LNCAP (cell line): ENCODE data around the gene MX2.

ENCODE experiments used
- TF ChIP-seq, protein P1 (sequence below): fragments of 450-650 bp; IDR thresholded peaks from 2 replicates; pipeline ENCODE4 v1.5.1; 2017; ENCODE audit warnings: mild to moderate bottlenecking

MX2 gene

DNA sequence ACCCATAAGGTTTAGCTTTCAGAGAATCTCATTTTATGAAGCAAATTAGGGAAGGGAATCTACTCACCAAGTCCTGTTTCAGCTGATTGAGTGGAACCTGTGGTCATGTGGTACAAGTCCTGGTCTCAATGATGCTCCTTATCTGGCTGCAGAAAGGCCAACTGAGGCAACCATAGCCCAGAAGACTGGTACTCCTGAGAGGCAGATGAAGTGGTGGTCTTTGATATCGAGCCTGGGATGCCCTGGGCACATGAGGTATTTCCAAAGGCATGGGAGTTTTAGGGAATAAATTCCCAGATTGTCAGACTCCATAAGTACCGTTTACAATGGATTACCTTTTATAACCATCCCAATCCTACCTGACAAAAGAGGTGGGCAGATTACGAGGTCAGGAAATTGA lies 67.5 kb downstream of the MX2 start:
- TF ChIP-seq, protein P1, sequence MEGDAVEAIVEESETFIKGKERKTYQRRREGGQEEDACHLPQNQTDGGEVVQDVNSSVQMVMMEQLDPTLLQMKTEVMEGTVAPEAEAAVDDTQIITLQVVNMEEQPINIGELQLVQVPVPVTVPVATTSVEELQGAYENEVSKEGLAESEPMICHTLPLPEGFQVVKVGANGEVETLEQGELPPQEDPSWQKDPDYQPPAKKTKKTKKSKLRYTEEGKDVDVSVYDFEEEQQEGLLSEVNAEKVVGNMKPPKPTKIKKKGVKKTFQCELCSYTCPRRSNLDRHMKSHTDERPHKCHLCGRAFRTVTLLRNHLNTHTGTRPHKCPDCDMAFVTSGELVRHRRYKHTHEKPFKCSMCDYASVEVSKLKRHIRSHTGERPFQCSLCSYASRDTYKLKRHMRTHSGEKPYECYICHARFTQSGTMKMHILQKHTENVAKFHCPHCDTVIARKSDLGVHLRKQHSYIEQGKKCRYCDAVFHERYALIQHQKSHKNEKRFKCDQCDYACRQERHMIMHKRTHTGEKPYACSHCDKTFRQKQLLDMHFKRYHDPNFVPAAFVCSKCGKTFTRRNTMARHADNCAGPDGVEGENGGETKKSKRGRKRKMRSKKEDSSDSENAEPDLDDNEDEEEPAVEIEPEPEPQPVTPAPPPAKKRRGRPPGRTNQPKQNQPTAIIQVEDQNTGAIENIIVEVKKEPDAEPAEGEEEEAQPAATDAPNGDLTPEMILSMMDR, result no peak

DNA sequence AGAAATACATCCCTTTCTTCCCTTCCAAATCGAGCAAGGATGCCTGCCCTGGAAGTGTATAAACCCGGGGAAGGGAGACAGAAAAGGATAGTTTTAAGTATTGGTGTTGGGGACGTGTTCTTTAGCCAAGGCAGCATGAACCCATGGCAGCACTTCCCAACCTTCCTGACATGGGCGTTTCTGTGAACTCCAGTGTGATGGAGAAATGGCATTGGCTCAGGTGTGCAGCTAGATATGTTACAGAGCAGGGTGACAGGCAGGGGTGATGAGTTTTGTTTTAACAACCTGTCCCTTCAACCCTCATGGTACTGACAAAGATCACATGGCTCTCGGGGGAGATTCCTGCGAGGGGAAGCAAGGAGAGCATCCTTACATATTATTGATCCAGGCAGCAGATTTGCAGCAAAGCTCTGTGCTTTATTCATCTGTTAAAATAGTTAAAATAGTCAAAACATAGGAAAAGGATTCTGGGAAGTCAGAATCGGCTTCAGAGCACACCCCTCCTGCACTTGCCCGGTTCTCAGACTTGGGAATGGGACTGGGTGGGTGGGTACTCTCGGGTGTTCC lies 68.2 kb downstream of the MX2 start:
- TF ChIP-seq, protein P1, result no peak

DNA sequence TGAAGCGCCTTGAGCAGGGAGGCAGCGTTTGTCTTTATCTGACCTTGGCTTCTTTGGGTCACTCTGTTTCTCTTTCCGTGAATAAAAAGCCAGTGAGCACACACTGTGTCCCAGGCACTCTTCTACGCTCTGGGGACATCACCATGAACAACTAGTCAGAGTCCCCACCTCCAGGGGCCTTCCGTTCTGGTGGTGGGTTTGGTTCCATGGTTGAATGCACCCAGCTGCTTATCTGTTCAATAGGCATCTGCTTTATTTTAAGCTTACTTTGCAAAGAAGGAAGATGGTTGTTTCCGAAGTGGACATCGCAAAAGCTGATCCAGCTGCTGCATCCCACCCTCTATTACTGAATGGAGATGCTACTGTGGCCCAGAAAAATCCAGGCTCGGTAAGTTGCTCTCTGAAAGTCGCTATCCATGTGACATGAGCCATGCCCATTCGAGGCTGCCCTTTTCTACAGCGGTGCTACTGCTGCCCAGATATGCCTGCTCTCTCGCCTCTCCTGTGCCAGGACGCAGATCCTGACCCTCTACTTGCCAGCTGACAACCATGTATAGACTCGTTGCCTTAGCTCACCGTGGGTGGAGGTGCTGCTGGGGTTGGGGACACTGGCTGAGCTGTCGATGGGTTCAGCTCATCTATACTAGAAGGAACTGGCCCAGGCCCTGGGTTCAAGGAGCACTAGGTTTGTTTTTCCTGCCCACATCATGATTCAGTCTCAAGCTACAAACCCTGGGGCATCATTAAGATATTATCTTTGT lies 70.1 kb downstream of the MX2 start:
- TF ChIP-seq, protein P1, result no peak

DNA sequence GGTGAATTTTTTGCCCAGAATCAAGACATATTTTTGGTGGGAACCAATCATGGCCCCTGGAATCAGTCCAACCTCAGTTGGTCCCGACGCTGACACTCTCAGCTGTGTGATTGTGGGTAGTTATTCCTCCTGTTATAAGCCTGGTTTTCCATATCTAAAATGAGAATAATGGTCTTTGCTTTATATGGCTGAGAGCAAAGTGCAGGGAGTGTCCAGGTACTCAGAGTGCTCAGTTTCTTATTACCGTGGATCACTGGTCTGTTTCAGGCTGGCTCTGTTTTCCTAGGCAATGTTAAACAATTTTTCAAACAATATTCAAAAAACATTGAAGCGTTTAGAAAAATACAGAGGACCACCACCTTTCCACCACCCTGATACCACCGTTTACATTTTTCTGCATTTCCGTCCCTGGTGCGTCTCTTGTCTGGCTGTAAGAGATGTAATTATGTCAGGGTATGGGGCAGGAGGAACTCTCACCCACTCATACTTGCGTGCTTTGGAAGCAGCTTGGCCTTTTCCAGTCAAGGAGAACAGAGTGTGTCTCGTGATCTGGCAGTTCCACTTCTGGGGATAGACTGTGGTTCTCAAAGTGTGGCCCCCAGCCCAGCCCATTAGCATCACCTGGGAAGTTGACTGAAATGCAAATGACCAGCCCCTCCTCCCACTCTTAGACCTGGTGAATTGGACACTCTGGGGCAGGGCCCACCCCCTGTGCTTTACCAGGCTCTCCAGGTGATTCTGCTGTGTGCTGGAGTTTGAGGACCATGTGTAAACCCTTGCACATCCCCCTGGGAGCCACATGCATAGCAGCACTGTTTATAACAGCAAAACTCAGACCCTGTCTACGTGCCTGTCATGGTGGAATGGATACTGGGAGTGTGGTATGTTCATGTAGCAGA lies 71.0 kb downstream of the MX2 start:
- TF ChIP-seq, protein P1, result no peak

DNA sequence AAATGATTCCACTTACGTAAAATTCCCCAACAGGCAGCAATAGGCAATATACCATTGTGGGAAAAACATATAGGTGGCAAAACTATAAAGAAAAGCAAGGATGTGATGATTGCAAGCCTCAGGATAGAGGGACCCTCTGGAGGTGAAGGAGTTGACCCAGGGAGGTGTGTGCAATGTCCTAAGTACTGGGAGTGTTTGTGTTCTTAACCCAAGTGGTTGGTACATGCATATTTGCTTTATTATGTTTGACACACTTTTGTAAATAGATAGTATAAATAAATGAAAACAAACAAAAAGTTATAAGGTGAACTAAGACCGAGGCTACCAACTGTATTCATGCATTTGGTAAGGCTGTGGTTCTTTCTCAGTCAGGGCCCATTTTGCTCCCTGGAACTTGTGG lies 71.7 kb downstream of the MX2 start:
- TF ChIP-seq, protein P1, result no peak

DNA sequence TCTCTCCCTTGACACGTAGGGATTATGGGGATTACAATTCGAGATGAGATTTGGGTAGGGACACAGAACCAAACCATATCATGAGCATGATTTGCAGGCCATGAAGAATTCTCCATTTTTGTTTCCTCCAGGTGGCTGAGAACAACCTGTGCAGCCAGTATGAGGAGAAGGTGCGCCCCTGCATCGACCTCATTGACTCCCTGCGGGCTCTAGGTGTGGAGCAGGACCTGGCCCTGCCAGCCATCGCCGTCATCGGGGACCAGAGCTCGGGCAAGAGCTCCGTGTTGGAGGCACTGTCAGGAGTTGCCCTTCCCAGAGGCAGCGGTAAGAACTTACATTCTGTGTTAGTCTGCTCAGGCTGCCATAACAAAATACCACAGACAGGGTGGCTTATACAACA lies 73.9 kb downstream of the MX2 start:
- TF ChIP-seq, protein P1, result no peak

DNA sequence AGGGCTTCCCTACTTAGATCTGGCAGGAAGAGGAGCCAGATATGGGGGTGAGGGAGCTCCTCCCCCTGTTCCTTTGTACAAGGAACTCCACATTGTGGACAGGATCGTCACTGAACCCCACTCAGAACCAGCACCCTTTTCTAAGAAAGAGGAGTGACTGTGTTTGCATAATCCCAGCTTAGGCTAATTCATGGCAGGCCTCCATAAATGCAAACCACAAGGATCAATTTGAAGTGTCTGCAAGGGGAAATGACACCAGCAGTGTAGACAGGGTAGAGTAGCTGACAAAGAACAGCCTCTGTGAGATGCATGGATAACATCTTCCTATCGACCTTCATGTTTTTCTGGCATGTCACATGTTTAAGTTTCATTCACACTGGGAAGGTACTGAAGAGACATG lies 75.9 kb downstream of the MX2 start:
- TF ChIP-seq, protein P1, result no peak
